ENCODE measurements around the gene CPO.

CPO gene

GRCh38 chr2:206978746-206979145, 39.4 kb downstream of the CPO start:
- DNase-seq: no peak

- no peak for DNase-seq
These were observed 40.0 kb downstream of the CPO start for GRCh38 chr2:206979365-206979764.

GRCh38 chr2:206979922-206980321, 40.6 kb downstream of the CPO start:
- DNase-seq: no peak

GRCh38 chr2:206980413-206980812, 41.1 kb downstream of the CPO start:
- no peak for DNase-seq

- DNase-seq: no peak
These were observed 41.9 kb downstream of the CPO start for GRCh38 chr2:206981086-206981674.

- peak; percentile 56 for DNase-seq
These were observed 42.5 kb downstream of the CPO start for GRCh38 chr2:206981739-206982340.

GRCh38 chr2:206982360-206982955, 43.1 kb downstream of the CPO start:
- no peak for DNase-seq

- DNase-seq: no peak
These were observed 44.0 kb downstream of the CPO start for GRCh38 chr2:206983161-206983859.

GRCh38 chr2:206984206-206984605, 44.9 kb downstream of the CPO start:
- DNase-seq: no peak

GRCh38 chr2:206986943-206987342, 47.6 kb downstream of the CPO start:
- DNase-seq: no peak

GRCh38 chr2:206987810-206988209, 48.5 kb downstream of the CPO start:
- DNase-seq: no peak

GRCh38 chr2:206988884-206989283, 49.6 kb downstream of the CPO start:
- no peak for DNase-seq

GRCh38 chr2:206989311-206989710, 50.0 kb downstream of the CPO start:
- DNase-seq: no peak

- no peak for DNase-seq
These were observed 51.0 kb downstream of the CPO start for GRCh38 chr2:206990360-206990759.

- no peak for DNase-seq
These were observed 51.8 kb downstream of the CPO start for GRCh38 chr2:206991070-206991469.

GRCh38 chr2:206993396-206993911, 54.1 kb downstream of the CPO start:
- no peak for DNase-seq

GRCh38 chr2:206993964-206994363, 54.6 kb downstream of the CPO start:
- DNase-seq: no peak

GRCh38 chr2:206996556-206997065, 57.3 kb downstream of the CPO start:
- no peak for DNase-seq

- no peak for DNase-seq
These were observed 69.0 kb downstream of the CPO start for GRCh38 chr2:207008105-207008990.

- DNase-seq: no peak
These were observed 73.1 kb downstream of the CPO start for GRCh38 chr2:207012461-207012860.

- no peak for DNase-seq
These were observed 75.1 kb downstream of the CPO start for GRCh38 chr2:207014424-207014823.

- DNase-seq: no peak
These were observed 76.6 kb downstream of the CPO start for GRCh38 chr2:207015901-207016300.

Data from NCI-H2107 (cell line).